HG03039 (cell line): ENCODE measurements around the gene RRP1B.
"Not testable (repeated sequence)": the region's sequence is repeated elsewhere in the genome, so short reads cannot be mapped to it uniquely, and the experiment has no call there.

ENCODE experiments used
- ATAC-seq: cut with Tn5 transposase; IDR thresholded peaks from one replicate; pipeline ENCODE4 v1.9.1; 2021; ENCODE audit warnings: mild to moderate bottlenecking, moderate library complexity; ENCODE audit not compliant: unreplicated experiment

The RRP1B gene

DNA sequence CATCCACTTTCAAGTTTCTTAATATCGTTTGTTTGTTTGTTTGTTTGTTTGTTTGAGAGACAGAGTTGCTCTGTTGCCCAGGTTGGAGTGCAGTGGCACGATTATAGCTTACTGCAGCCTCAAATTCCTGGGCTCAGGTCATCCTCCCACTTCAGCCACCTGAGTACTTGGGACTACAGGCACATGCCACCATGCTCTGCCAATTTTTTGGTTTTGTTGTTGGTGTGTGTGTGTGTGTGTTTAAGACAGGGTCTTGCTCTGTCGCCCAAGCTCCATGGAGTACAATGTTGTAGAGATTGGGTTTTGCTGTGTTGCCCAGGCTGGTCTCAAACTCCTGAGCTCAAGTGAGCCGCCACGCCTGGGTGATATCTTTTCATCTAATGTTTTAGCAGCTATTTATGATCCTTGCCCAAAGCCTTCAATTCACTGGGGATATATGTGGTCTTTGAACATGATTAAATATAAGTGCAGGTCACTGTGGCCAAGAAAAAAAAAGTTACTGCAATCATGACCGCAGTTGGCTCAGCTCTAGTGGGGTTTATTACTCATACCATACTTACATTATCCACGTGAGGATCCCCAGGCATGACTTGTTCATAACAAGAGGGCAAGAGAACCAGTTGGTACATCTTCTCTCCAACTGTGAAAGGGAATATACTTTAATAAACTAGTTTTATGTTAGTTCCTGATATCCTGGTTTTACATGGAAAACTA lies 8.0 kb downstream of the RRP1B start:
- no peak for ATAC-seq

- no peak for ATAC-seq
Observed at GRCh38 chr21:43669828-43670605, 10.7 kb downstream of the RRP1B start.

- ATAC-seq: no peak
Observed at GRCh38 chr21:43675871-43676270, 16.5 kb downstream of the RRP1B start.

DNA sequence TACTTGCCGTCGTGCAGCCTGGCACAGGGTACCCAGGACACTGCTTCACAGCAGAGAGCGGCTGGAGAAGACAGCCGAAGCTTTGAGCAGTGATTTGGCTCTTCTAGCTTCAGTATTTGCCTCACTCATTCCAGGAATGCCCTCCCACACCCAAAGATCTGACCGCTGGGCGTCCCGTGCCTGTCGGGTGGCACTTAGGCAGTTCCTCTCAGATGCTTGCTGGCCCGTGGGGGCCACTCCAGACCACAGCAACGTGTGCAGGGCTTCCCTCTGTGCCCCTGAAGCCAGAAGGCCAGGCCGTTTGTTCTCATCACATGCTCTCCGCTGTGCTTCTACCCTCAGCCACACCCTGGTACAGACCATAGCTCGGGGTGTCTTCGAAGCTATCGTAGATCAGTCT lies 17.0 kb downstream of the RRP1B start:
- ATAC-seq: no peak

- no peak for ATAC-seq
Observed at GRCh38 chr21:43679951-43680350, 20.6 kb downstream of the RRP1B start.

- ATAC-seq: not testable (repeated sequence)
Observed at GRCh38 chr21:43680421-43680820, 21.1 kb downstream of the RRP1B start.

DNA sequence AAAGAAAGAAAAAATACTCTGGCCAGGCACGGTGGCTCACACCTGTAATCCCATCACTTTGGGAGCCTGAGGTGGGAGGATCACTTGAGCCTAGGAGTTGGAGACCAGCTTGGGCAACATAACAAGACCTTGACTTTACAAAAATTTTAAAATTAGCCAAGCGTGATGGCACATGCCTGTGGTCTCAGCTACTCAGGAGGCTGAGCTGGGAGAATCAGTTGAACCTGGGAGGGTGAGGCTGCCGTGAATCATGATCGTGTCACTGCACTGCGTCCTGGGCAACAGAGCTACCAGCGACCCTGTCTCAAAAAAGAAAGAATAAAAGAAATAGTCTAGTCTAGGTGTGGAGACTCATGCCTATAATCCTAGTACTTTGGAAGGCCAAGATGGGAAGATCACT lies 22.3 kb downstream of the RRP1B start:
- no peak for ATAC-seq

GRCh38 chr21:43684424-43684823 lies 25.1 kb downstream of the RRP1B start:
- no peak for ATAC-seq

GRCh38 chr21:43686811-43687565 lies 27.6 kb downstream of the RRP1B start:
- no peak for ATAC-seq

- no peak for ATAC-seq
Observed at GRCh38 chr21:43687566-43688399, 28.4 kb downstream of the RRP1B start.

- ATAC-seq: no peak
Observed at GRCh38 chr21:43688906-43689305, 29.5 kb downstream of the RRP1B start.

- no peak for ATAC-seq
Observed at GRCh38 chr21:43689556-43690337, 30.4 kb downstream of the RRP1B start.

- no peak for ATAC-seq
Observed at GRCh38 chr21:43690346-43690745, 31.0 kb downstream of the RRP1B start.

DNA sequence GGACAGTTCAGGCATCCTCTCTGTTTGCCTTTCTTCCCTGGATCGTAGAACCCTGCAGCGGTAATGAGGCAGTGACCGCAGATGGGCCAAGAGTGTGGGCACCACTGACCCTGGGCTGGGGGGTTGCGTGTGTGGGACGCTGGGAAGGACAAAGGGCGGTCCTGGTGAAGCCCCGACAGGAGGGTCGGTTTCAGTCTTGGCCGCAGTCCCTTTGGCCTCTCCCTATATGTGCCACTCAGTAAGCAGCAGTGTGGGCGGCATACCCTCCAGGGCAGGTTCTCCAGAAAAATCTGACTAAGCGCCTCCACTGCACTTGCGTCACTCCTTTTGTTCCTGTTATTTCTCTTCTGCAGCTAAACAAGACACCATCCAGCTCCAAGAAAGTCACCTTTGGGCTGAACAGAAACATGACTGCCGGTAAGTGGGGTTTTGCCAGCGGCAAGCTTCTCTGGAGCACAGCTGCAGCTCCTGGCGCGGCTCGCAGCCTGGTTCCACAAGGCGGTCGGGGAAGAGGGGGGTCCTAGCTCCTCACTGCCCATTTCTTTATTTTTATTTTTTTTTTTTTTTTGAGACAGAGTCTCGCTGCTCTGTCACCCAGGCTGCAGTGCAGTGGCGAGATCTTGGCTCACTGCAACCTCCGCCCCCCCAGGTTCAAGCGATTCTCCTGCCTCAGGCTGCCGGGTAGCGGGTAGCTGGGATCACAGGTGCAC lies 31.9 kb downstream of the RRP1B start:
- no peak for ATAC-seq

DNA sequence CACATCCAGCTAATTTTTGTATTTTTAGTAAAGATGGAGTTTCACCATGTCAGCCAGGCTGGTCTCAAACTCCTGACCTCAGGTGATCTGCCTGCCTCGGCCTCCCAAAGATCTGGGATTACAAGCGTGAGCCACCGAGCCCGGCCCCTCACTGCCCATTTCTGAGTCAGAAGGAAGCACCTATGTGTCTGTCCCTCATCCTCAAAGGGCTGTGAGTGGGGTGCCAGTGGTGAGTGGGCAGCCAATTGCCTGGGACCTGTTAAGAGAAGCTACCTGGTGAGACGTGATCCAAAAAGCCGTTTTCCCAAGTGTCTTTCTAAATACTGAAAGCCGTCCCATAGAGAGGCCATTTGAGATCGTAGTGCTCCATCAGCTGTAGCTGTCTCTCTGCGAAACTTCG lies 32.4 kb downstream of the RRP1B start:
- ATAC-seq: no peak

- no peak for ATAC-seq
Observed at GRCh38 chr21:43692949-43693348, 33.6 kb downstream of the RRP1B start.

- ATAC-seq: no peak
Observed at GRCh38 chr21:43693981-43694380, 34.6 kb downstream of the RRP1B start.

GRCh38 chr21:43694437-43695079 lies 35.2 kb downstream of the RRP1B start:
- no peak for ATAC-seq

DNA sequence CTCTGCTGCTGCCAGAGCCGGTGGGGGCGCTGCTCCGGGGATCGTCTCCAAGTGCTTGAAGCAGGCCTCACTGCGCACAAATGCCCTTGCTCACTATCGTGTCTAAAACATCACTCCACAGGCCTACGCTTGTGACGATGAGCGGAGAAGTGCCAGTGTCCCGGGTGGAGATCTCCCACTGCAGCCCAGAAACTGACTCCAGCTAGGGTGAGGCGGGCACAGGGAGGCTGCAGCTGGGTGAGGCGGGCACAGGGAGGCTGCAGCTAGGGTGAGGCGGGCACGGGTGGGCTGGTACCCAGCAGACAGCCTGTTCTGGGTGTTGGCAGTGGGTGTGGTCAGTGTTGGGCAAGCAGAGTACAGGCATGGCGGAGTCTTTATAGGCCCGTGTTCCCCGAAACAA lies 36.9 kb downstream of the RRP1B start:
- no peak for ATAC-seq
